H1 (cell line): ENCODE results near the gene TANC1.

Experiments
- CHD2 ChIP-seq: IDR thresholded peaks from 2 replicates; pipeline ENCODE4 v1.6.1; 2012; ENCODE audit warnings: low read length, improper control_type of control experiment
- CTCF ChIP-seq, 3 experiments: IDR thresholded peaks; 1 replicate in 2 of 3; 2 replicates in 1 of 3; pipeline versions ENCODE4 v1.5.1 to v1.6.1; 2011; ENCODE audit warnings: low read length in 3 of 3, mild to moderate bottlenecking in 3 of 3, inconsistent platforms in 2 of 3, low read depth in 1 of 3, moderate library complexity in 1 of 3; ENCODE audit not compliant: insufficient read depth in 1 of 3; ENCODE audit errors: control extremely low read depth in 1 of 3
- E2F6 ChIP-seq: IDR thresholded peaks from 2 replicates; pipeline ENCODE4 v1.6.1; 2012; ENCODE audit warnings: inconsistent platforms
- EZH2 ChIP-seq: fragments of 200-600 bp; sonication (generic); IDR thresholded peaks from 2 replicates; pipeline ENCODE4 v1.7.1; 2012; ENCODE audit warnings: low read depth, mild to moderate bottlenecking, moderate library complexity, low read length, inconsistent platforms; ENCODE audit not compliant: severe bottlenecking
- MAX ChIP-seq: IDR thresholded peaks from 2 replicates; pipeline ENCODE4 v1.6.1; 2012; ENCODE audit warnings: inconsistent platforms
- PHF8 ChIP-seq: fragments of 200-600 bp; sonication (generic); conservative IDR thresholded peaks from 2 replicates; pipeline ENCODE4 v1.7.1; 2012; ENCODE audit warnings: low read depth, mild to moderate bottlenecking, inconsistent platforms, low read length, moderate library complexity
- SP1 ChIP-seq: IDR thresholded peaks from 2 replicates; pipeline ENCODE4 v1.6.1; 2011; ENCODE audit warnings: low read depth, low read length
- TBP ChIP-seq: IDR thresholded peaks from 2 replicates; pipeline ENCODE4 v1.6.1; 2011; ENCODE audit warnings: low read depth, low read length, improper control_type of control experiment

- TF ChIP-seq CTCF (IDR thresholded peaks at IDR 0.05; ENCODE audit: control extremely low read depth in 1 of 3, insufficient read depth in 1 of 3, low read depth in 1 of 3, low read length in 3 of 3) (no peak), CHD2 (no peak), EZH2 (no peak), E2F6 (no peak), MAX (no peak), PHF8 (no peak), TBP (no peak), SP1 (no peak)
These were observed 137.7 kb downstream of the TANC1 start for GRCh38 chr2:159106109-159106508.
